PC-9 (cell line): ENCODE measurements around the gene CKAP5.

Experiments
- CTCF ChIP-seq: fragments of 200-600 bp; sonication (generic); conservative IDR thresholded peaks from 2 replicates; pipeline ENCODE4 v1.6.1; 2017; ENCODE audit warnings: mixed run types, antibody characterized with exemption, mild to moderate bottlenecking, moderate library complexity
- EZH2 ChIP-seq: fragments of 200-600 bp; sonication (generic); IDR thresholded peaks from 2 replicates; pipeline ENCODE4 v1.8.0; 2017; ENCODE audit warnings: antibody characterized with exemption, low read depth

DNA sequence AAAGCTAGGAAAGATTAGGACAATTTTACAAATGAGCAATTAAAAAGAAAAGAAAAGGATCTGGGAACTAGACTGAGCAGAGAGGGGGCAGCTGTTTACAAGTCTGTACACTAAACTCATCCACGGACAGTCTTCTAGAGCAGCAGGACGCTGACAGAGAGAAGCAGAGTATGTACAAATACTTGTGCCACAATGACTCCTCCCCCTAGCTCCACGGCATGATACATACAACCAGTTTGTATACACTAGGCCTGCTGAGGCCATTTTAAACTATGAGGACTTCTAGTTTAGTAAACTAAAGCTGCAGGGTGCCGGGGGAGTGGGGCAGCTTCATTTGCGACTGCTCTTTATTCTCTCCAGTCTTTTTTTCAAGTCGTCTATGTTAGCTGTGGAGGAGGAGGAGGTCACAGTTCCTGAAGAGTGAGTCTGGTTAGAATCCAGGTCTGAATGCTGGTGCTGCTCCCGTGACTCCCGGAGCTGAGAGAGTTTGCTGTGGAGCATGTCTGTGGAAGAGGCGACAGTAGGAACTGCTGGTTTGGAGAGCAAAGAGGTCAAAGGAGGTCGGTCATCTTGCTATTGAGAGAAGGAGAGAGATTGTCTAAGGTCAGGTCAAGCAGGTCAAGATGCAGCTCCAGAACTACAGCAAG is 102.3 kb downstream of the CKAP5 start:
- TF ChIP-seq CTCF (no peak), EZH2 (no peak)
